ENCODE data around the gene OTUD1. TPM values are rescaled to one million over a fixed set of nuclear protein-coding genes. Genes with fewer than 3 reads are reported as not detected.
A peak's percentile ranks its signal among the peaks of the same experiment; 100 is the strongest.
"Not testable (repeated sequence)": the region's sequence is repeated elsewhere in the genome, so short reads cannot be mapped to it uniquely, and the experiment has no call there.

OTUD1 gene, protein sequence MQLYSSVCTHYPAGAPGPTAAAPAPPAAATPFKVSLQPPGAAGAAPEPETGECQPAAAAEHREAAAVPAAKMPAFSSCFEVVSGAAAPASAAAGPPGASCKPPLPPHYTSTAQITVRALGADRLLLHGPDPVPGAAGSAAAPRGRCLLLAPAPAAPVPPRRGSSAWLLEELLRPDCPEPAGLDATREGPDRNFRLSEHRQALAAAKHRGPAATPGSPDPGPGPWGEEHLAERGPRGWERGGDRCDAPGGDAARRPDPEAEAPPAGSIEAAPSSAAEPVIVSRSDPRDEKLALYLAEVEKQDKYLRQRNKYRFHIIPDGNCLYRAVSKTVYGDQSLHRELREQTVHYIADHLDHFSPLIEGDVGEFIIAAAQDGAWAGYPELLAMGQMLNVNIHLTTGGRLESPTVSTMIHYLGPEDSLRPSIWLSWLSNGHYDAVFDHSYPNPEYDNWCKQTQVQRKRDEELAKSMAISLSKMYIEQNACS
- 31.4 TPM for total RNA-seq
- long read RNA-seq, transcript OTUD1-201 (1 exons, 2,933 nt) = major isoform, 132 of 132 reads
- long read RNA-seq, partial matches to known transcripts = 0 of 132 reads
- long read RNA-seq, other reads (novel, unspliced or antisense) = 0 of 132 reads

DNA sequence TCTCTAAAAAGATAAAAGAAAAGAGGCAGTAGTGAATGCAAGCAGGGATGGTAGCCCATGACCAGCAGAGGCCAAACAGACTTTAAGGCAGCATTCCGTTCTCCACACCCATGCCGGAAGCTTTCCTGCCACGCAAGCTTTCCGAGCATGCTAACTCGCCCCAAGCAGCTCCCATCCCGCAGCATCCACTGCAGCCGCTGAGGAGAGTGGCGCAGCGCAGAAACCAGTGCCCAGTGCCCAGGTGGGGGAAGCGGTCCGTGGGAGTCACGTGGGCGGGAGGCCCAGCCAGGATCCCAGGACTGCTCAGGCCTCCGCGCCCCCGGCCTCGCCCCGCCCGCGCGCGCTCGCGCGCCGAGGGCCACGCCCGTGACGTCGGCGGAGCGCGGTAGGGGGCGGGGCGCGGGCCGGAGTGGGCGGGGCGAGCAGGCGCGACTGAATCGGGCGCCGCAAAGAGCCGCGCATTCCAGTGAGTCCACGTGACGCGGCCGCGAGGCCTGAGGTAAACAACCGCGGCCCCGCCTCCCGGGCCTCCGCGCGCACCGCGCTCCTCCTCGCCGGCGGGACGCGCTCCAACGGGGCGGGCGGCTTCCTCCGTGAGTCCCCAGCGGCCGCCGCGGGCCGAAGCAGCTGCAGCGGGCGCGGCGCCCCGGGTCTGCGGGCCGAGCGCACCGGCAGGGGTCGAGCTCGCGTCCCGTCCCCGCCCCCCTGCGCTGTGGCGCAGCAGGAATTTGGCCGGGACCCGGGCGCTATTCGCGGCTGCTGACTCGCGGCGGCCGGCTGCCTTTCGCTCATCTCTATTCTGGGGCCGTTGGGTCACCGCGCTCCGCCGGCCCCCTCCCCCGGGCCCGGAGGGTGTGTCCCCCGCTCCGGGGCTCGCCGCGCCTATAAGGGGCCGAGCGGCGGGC is at the start of gene OTUD1:
TSS of gene OTUD1 (plus strand) at position 529 of the 905 bp plus-strand sequence. CDS start 383 bp downstream, outside the sequence.
- peak; percentile 99 for DNase-seq
- H3K27me3 ChIP-seq (ENCODE audit: low read depth) = no peaks in the 10 kb centered on the region
- peak; percentile 96 to 97 for ATAC-seq

DNA sequence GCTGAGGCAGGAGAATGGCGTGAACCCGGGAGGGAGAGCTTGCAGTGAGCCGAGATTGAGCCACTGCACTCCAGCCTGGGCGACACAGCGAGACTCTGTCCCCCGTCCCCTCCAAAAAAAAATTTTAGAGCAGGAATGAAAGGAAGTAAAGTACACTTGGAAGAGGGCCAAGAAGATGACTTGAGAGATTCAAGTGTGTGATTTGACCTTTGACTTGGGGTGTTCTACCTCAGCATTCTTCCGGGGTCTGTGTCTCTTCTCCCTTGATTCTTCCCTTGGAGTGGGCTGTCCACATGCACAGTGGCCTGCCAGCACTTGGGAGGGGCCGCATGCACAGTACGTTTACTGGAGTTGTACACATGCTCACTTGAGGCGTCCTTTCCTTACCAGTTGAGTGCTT is 48.5 kb upstream of the OTUD1 start:
- not testable (repeated sequence) for ATAC-seq

More for the DNA sequence above, at the start of gene OTUD1:
- Histone ChIP-seq H3K4me1 (peaks cover 30% of the 10 kb centered on the region), H3K9me3 (no peaks in the 10 kb centered on the region), H3K36me3 (no peaks in the 10 kb centered on the region), H3K27ac (peak within 1 kb of the TSS; percentile 96), H3K4me3 (peak within 1 kb of the TSS; percentile 77)
- TF ChIP-seq, protein P1, sequence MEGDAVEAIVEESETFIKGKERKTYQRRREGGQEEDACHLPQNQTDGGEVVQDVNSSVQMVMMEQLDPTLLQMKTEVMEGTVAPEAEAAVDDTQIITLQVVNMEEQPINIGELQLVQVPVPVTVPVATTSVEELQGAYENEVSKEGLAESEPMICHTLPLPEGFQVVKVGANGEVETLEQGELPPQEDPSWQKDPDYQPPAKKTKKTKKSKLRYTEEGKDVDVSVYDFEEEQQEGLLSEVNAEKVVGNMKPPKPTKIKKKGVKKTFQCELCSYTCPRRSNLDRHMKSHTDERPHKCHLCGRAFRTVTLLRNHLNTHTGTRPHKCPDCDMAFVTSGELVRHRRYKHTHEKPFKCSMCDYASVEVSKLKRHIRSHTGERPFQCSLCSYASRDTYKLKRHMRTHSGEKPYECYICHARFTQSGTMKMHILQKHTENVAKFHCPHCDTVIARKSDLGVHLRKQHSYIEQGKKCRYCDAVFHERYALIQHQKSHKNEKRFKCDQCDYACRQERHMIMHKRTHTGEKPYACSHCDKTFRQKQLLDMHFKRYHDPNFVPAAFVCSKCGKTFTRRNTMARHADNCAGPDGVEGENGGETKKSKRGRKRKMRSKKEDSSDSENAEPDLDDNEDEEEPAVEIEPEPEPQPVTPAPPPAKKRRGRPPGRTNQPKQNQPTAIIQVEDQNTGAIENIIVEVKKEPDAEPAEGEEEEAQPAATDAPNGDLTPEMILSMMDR (IDR thresholded peaks at IDR 0.05) = peak; percentile 16
- intact Hi-C loops (cut with DNase I) = no loop called here

DNA sequence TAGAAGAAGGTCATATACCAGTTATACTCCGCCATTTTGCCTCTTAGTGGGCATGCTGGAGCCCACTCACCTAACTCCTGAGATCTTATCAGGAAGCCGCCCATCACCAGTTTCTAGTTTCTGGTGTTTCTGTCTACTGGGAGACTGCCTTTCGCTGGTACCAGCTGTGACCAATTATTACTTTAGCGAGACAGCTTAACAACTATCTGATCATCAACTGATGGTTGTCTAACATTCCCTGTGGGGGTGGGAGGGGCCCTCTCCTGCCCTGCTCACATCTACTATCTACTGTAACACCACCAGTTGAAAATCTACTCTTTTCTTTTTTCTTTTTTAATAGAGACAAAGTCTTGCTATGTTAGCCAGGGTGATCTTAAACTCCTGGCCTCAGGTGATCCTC is 48.1 kb upstream of the OTUD1 start:
- DNase-seq (no peak), ATAC-seq (no peak)
- no peak overlapping the region for H3K4me3 ChIP-seq
- H3K36me3 ChIP-seq = no peaks in the 10 kb centered on the region
- TF ChIP-seq, protein P1 (IDR thresholded peaks at IDR 0.05) = no peak
- no peaks in the 10 kb centered on the region for H3K9me3 ChIP-seq
- no peaks in the 10 kb centered on the region for H3K27me3 ChIP-seq (ENCODE audit: low read depth)
- intact Hi-C loops (cut with DNase I) = no loop called here
- no peak overlapping the region for H3K27ac ChIP-seq
- no peaks in the 10 kb centered on the region for H3K4me1 ChIP-seq

More for the DNA sequence above, 48.5 kb upstream of the OTUD1 start:
- DNase-seq; H3K4me1 ChIP-seq; H3K9me3 ChIP-seq; H3K27me3 ChIP-seq (ENCODE audit: low read depth); H3K36me3 ChIP-seq; H3K4me3 ChIP-seq; intact Hi-C loops (cut with DNase I); H3K27ac ChIP-seq: not testable (repeated sequence)

DNA sequence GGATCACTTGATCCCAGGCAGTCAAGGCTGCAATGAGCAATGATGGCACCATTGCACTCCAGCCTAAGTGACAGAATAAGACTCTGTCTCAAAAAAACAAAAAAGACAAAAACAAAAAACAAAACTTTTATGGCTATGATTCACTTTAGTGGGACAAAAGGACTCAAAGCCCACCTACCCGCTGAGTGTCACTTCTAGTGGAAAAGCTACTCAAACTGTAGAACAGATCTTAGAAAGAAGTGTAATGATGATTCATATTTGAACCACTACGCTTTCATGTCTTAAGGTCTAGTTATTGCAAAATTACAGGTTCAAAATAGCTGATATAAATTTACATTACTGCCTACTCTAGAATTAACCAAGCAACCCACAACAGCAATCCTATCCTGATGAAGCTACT is 47.1 kb upstream of the OTUD1 start:
- H3K27me3 ChIP-seq (ENCODE audit: low read depth) = no peaks in the 10 kb centered on the region
- DNase-seq (no peak), ATAC-seq (no peak)
- H3K9me3 ChIP-seq = no peaks in the 10 kb centered on the region
- intact Hi-C loops (cut with DNase I) = no loop called here
- H3K27ac ChIP-seq = no peak overlapping the region
- H3K4me3 ChIP-seq = no peak overlapping the region
- no peaks in the 10 kb centered on the region for H3K4me1 ChIP-seq
- TF ChIP-seq, protein P1 (IDR thresholded peaks at IDR 0.05) = no peak
- no peaks in the 10 kb centered on the region for H3K36me3 ChIP-seq

DNA sequence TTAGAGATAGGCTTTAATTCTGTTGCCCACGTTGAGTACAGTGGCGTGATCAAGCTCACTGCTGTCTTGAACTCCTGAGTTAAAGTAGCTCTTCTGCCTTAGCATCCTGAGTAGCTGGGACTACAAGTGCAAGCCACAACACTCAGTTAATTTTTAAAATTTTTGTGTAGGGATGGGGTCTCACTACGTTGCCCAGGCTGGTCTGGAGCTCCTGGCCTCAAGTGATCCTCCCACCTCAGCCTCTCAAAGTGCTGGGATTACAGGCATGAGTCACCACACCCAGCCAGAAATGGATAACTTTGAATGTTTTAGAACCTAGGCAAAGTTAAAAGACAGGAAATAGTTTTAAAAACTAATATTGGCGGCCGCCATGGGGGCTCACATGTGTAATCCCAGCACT is 43.9 kb upstream of the OTUD1 start:
- Histone ChIP-seq H3K36me3 (no peaks in the 10 kb centered on the region), H3K9me3 (no peaks in the 10 kb centered on the region), H3K27ac (no peak overlapping the region), H3K27me3 (ENCODE audit: low read depth) (no peaks in the 10 kb centered on the region), H3K4me3 (no peak overlapping the region), H3K4me1 (no peaks in the 10 kb centered on the region)
- TF ChIP-seq, protein P1 (IDR thresholded peaks at IDR 0.05) = no peak
- DNase-seq (no peak), ATAC-seq (no peak)
- intact Hi-C loops (cut with DNase I) = no loop called here
